Embryonic facial prominence (tissue), 1 donor: Measurements from ENCODE around the gene EDC4.
"Not testable (repeated sequence)": the region's sequence is repeated elsewhere in the genome, so short reads cannot be mapped to it uniquely, and the experiment has no call there.

Experiments used
- DNase-seq: peaks from one replicate; pipeline ENCODE4 v3.0.0-alpha.2; 2016; ENCODE audit errors: extremely low spot score

Gene EDC4

GRCh38 chr16:67909056-67909742, 36.3 kb downstream of the EDC4 start:
- no peak for DNase-seq

- DNase-seq: no peak
These were observed 37.3 kb downstream of the EDC4 start for GRCh38 chr16:67910158-67910557.

- DNase-seq: no peak
These were observed 42.1 kb downstream of the EDC4 start for GRCh38 chr16:67914758-67915495.

- DNase-seq: not testable (repeated sequence)
These were observed 42.6 kb downstream of the EDC4 start for GRCh38 chr16:67915496-67915769.

GRCh38 chr16:67915831-67916723, 43.2 kb downstream of the EDC4 start:
- no peak for DNase-seq

GRCh38 chr16:67917140-67917851, 44.4 kb downstream of the EDC4 start:
- DNase-seq: no peak

GRCh38 chr16:67917852-67918236, 45.0 kb downstream of the EDC4 start:
- no peak for DNase-seq

GRCh38 chr16:67919622-67920221, 46.9 kb downstream of the EDC4 start:
- DNase-seq: no peak

GRCh38 chr16:67922221-67922620, 49.4 kb downstream of the EDC4 start:
- DNase-seq: no peak

- no peak for DNase-seq
These were observed 49.9 kb downstream of the EDC4 start for GRCh38 chr16:67922740-67923139.

- no peak for DNase-seq
These were observed 50.7 kb downstream of the EDC4 start for GRCh38 chr16:67923414-67924116.

- DNase-seq: no peak
These were observed 51.5 kb downstream of the EDC4 start for GRCh38 chr16:67924140-67924906.

GRCh38 chr16:67926181-67926750, 53.4 kb downstream of the EDC4 start:
- DNase-seq: no peak

GRCh38 chr16:67927131-67927941, 54.5 kb downstream of the EDC4 start:
- DNase-seq: no peak

- no peak for DNase-seq
These were observed 55.3 kb downstream of the EDC4 start for GRCh38 chr16:67928147-67928546.

- no peak for DNase-seq
These were observed 55.9 kb downstream of the EDC4 start for GRCh38 chr16:67928561-67929364.

GRCh38 chr16:67930191-67930590, 57.3 kb downstream of the EDC4 start:
- DNase-seq: no peak

GRCh38 chr16:67930678-67931211, 57.9 kb downstream of the EDC4 start:
- no peak for DNase-seq
